HepG2 (cell line): ENCODE results near the gene NES. TPM values are rescaled to one million over a fixed set of nuclear protein-coding genes. Genes with fewer than 3 reads are reported as not detected.

Source experiments
- BRCA1 ChIP-seq: sonication (generic); formaldehyde crosslinking; IDR thresholded peaks from 2 replicates; pipeline ENCODE4 v1.4.0; 2020; ENCODE audit warnings: missing genetic modification reagents
- CBFB ChIP-seq: sonication (generic); formaldehyde crosslinking; IDR thresholded peaks from 2 replicates; pipeline ENCODE4 v1.4.0; 2020; ENCODE audit warnings: missing genetic modification reagents
- CSRNP1 ChIP-seq: sonication (generic); formaldehyde crosslinking; IDR thresholded peaks from 2 replicates; pipeline ENCODE4 v1.8.1; 2023; ENCODE audit warnings: mild to moderate bottlenecking, missing genetic modification reagents
- HOMEZ ChIP-seq: IDR thresholded peaks from 2 replicates; pipeline ENCODE4 v1.6.1; 2016; ENCODE audit warnings: low read depth
- KDM5B ChIP-seq: sonication (generic); formaldehyde crosslinking; IDR thresholded peaks from 2 replicates; pipeline ENCODE4 v1.4.0; 2020; ENCODE audit warnings: missing genetic modification reagents, mild to moderate bottlenecking, borderline replicate concordance
- PPARG ChIP-seq: conservative IDR thresholded peaks from 2 replicates; pipeline ENCODE4 v1.6.1; 2016; ENCODE audit warnings: missing biosample characterization, missing genetic modification reagents
- RBFOX2 ChIP-seq: fragments of 200-400 bp; formaldehyde crosslinking; IDR thresholded peaks from 2 replicates; pipeline ENCODE4 v1.6.1; 2017; ENCODE audit warnings: low read depth, mild to moderate bottlenecking, low read length
- RBM22 ChIP-seq: fragments of 200-400 bp; formaldehyde crosslinking; optimal IDR thresholded peaks from 2 replicates; pipeline ENCODE3; 2017; ENCODE audit warnings: mild to moderate bottlenecking, low read length, moderate library complexity
- SETDB1 ChIP-seq: sonication (generic); formaldehyde crosslinking; IDR thresholded peaks from 2 replicates; pipeline ENCODE4 v1.5.1; 2020; ENCODE audit warnings: missing genetic modification reagents, mild to moderate bottlenecking, borderline replicate concordance
- TARDBP ChIP-seq: sonication (generic); formaldehyde crosslinking; IDR thresholded peaks from 2 replicates; pipeline ENCODE4 v1.8.0; 2022; ENCODE audit warnings: mild to moderate bottlenecking, missing genetic modification reagents
- THRA ChIP-seq: sonication (generic); formaldehyde crosslinking; IDR thresholded peaks from 2 replicates; pipeline ENCODE4 v1.4.0; 2020; ENCODE audit warnings: missing genetic modification reagents, borderline replicate concordance
- U2AF1 ChIP-seq: fragments of 200-400 bp; formaldehyde crosslinking; optimal IDR thresholded peaks from 2 replicates; pipeline ENCODE3; 2017; ENCODE audit warnings: mild to moderate bottlenecking, low read depth, low read length
- ZFP36 ChIP-seq: fragments of 150-350 bp; IDR thresholded peaks from 2 replicates; pipeline ENCODE4 v1.6.1; 2018; ENCODE audit warnings: borderline replicate concordance, low read length, low read depth; ENCODE audit not compliant: partially characterized antibody
- ZFP91 ChIP-seq: sonication (generic); formaldehyde crosslinking; IDR thresholded peaks from 2 replicates; pipeline ENCODE4 v1.9.0; 2022; ENCODE audit warnings: missing genetic modification reagents, mild to moderate bottlenecking, borderline replicate concordance
- ZNF253 ChIP-seq: sonication (generic); formaldehyde crosslinking; IDR thresholded peaks from 2 replicates; pipeline ENCODE4 v1.8.0; 2022; ENCODE audit warnings: mild to moderate bottlenecking, missing genetic modification reagents, borderline replicate concordance
- ZNF354B ChIP-seq: sonication (generic); formaldehyde crosslinking; IDR thresholded peaks from 2 replicates; pipeline ENCODE4 v1.8.0; 2022; ENCODE audit warnings: mild to moderate bottlenecking, missing genetic modification reagents
- ZNF564 ChIP-seq: sonication (generic); formaldehyde crosslinking; IDR thresholded peaks from 2 replicates; pipeline ENCODE4 v1.8.1; 2023; ENCODE audit warnings: mild to moderate bottlenecking, missing genetic modification reagents
- ZNF574 ChIP-seq: sonication (generic); formaldehyde crosslinking; IDR thresholded peaks from 2 replicates; pipeline ENCODE4 v1.4.0; 2020; ENCODE audit warnings: missing genetic modification reagents
- polyA plus RNA-seq, 8 experiments: library from polyadenylated mRNA; depleted of rRNA in 3 of 8; stranded (reverse) in 7 of 8; unstranded in 1 of 8; fragments of >200 nt; fragmentation: Illumina TruSeq in 4 of 8; extraction: Trizol in 4 of 8; gene quantifications; 2 replicates each; pipeline versions ENCODE4 v1.2.1 to v1.2.3, GENCODE V29; 2011 to 2016; ENCODE audit warnings: low read depth in 4 of 8, missing spikeins in 1 of 8, mixed read lengths in 1 of 8; ENCODE audit not compliant: insufficient read depth in 1 of 8
- total RNA-seq, 5 experiments: library from RNA; depleted of rRNA; stranded (reverse); fragments of >200 nt; fragmentation: Illumina TruSeq; extraction: Trizol; gene quantifications; 2 replicates each; pipeline ENCODE4 v1.2.3, GENCODE V29; 2016; ENCODE audit warnings: low read depth in 1 of 5

Gene NES
- total and polyA plus RNA-seq, 2 of the 13 experiments (the other 11 are each of a cell fraction or from before 2014, with no cell fraction given), result 1.7 to 16.6 TPM

- 0 out of 2 replicates have a peak, but pooled peaks have one; percentile 51 for TF ChIP-seq ZNF354B (CRISPR knock-in tag)
- TF ChIP-seq RBM22, result peak; percentile 79
- no peak for TF ChIP-seq BRCA1 (CRISPR knock-in tag)
- no peak; the same call in 1 of the 2 replicates for TF ChIP-seq ZFP91 (CRISPR knock-in tag)
- no peak for TF ChIP-seq KDM5B (CRISPR knock-in tag)
- TF ChIP-seq U2AF1, result peak; percentile 43
- TF ChIP-seq HOMEZ (CRISPR knock-in tag), result no peak
- peak; percentile 70 for TF ChIP-seq RBFOX2
- TF ChIP-seq CSRNP1 (CRISPR knock-in tag), result no peak
- no peak for TF ChIP-seq ZFP36
- TF ChIP-seq SETDB1 (CRISPR knock-in tag), result no peak
- peak; percentile 58; the same call in 1 of the 2 replicates for TF ChIP-seq TARDBP
- 0 out of 2 replicates have a peak, but pooled peaks have one; percentile 27 for TF ChIP-seq ZNF253 (CRISPR knock-in tag)
- 0 out of 2 replicates have a peak, but pooled peaks have one; percentile 37 for TF ChIP-seq CBFB (CRISPR knock-in tag)
- TF ChIP-seq THRA (CRISPR knock-in tag), result peak; percentile 33; the same call in 1 of the 2 replicates
- no peak for TF ChIP-seq ZNF574 (CRISPR knock-in tag)
- peak; percentile 89; the same call in 1 of the 2 replicates for TF ChIP-seq ZNF564
- TF ChIP-seq PPARG, result 0 out of 2 replicates have a peak, but pooled peaks have one; percentile 10
Measured at GRCh38 chr1:156656806-156657740, 20.1 kb downstream of the NES start (continued).
